Neural cell (in vitro differentiated cells): ENCODE measurements around the gene FLYWCH1. TPM values are rescaled to one million over a fixed set of nuclear protein-coding genes. Genes with fewer than 3 reads are reported as not detected.
"Not testable (repeated sequence)": the region's sequence is repeated elsewhere in the genome, so short reads cannot be mapped to it uniquely, and the experiment has no call there.

Experiments
- H2AFZ ChIP-seq: fragments of 200-600, 300-800 bp; sonication (generic), shearing (Covaris generic); 2 replicates; pipeline ENCODE4 v1.6.0; 2014; ENCODE audit warnings: low read depth, mild to moderate bottlenecking, antibody characterized with exemption, low read length, moderate library complexity
- H3F3A ChIP-seq: fragments of 200-600 bp; shearing (Covaris generic); 2 replicates; pipeline ENCODE4 v1.6.1; 2016; ENCODE audit warnings: mild to moderate bottlenecking, moderate library complexity, mixed read lengths, antibody characterized with exemption, low read length; ENCODE audit not compliant: insufficient read depth, poor library complexity, severe bottlenecking
- H3K27ac ChIP-seq: fragments of 200-600, 300-800 bp; sonication (generic), shearing (Covaris generic); 2 replicates; pipeline ENCODE4 v1.5.1; 2014; ENCODE audit warnings: mild to moderate bottlenecking, low read length, moderate library complexity
- H3K27me3 ChIP-seq: fragments of 300-800, 200-600 bp; sonication (generic), shearing (Covaris generic); 2 replicates; pipeline ENCODE4 v1.6.0; 2014; ENCODE audit warnings: mild to moderate bottlenecking, low read depth, low read length, moderate library complexity; ENCODE audit not compliant: insufficient read depth
- H3K36me3 ChIP-seq: fragments of 300-800, 200-600 bp; sonication (generic), shearing (Covaris generic); 2 replicates; pipeline ENCODE4 v1.5.1; 2014; ENCODE audit warnings: mild to moderate bottlenecking, antibody characterized with exemption, low read length, moderate library complexity; ENCODE audit not compliant: insufficient read depth
- H3K4me2 ChIP-seq: fragments of 300-800, 200-600 bp; sonication (generic), shearing (Covaris generic); 2 replicates; pipeline ENCODE4 v1.6.0; 2014; ENCODE audit warnings: mild to moderate bottlenecking, low read length
- H3K4me3 ChIP-seq: fragments of 300-800, 200-600 bp; sonication (generic), shearing (Covaris generic); 2 replicates; pipeline ENCODE4 v1.5.1; 2014; ENCODE audit warnings: mild to moderate bottlenecking, low read length, moderate library complexity
- H3K79me2 ChIP-seq: fragments of 200-600 bp; shearing (Covaris generic); replicated peaks from 2 replicates; pipeline ENCODE4 v1.6.0; 2014; ENCODE audit warnings: mild to moderate bottlenecking, low read length, moderate library complexity; ENCODE audit not compliant: insufficient read depth
- H3K9ac ChIP-seq: fragments of 300-800, 200-600 bp; sonication (generic), shearing (Covaris generic); 2 replicates; pipeline ENCODE4 v1.6.1; 2016; ENCODE audit warnings: mild to moderate bottlenecking, low read length, mixed read lengths
- H3K9me2 ChIP-seq: fragments of 200-600 bp; shearing (Covaris generic); 2 replicates; pipeline ENCODE4 v1.6.1; 2016; ENCODE audit warnings: mild to moderate bottlenecking, low read length, mixed read lengths; ENCODE audit not compliant: insufficient read depth
- H3K9me3 ChIP-seq: fragments of 200-600, 300-800 bp; sonication (generic), shearing (Covaris generic); 2 replicates; pipeline ENCODE4 v1.6.1; 2016; ENCODE audit warnings: mild to moderate bottlenecking, mixed run types, low read length, moderate library complexity, mixed read lengths
- H4K20me1 ChIP-seq: fragments of 200-600 bp; shearing (Covaris generic); 2 replicates; pipeline ENCODE4 v1.6.1; 2016; ENCODE audit warnings: mild to moderate bottlenecking, mixed run types; ENCODE audit not compliant: insufficient read depth
- EP300 ChIP-seq: fragments of 450-650 bp; conservative IDR thresholded peaks from 2 replicates; pipeline ENCODE4 v1.6.1; 2014; ENCODE audit warnings: antibody characterized with exemption, mild to moderate bottlenecking, moderate library complexity; ENCODE audit not compliant: poor library complexity, severe bottlenecking
- EZH2 ChIP-seq: fragments of 200-600, 300-800 bp; shearing (Covaris generic), sonication (generic); IDR thresholded peaks from 2 replicates; pipeline ENCODE4 v1.6.1; 2014; ENCODE audit warnings: antibody characterized with exemption, low read length, borderline replicate concordance, mild to moderate bottlenecking; ENCODE audit not compliant: insufficient read depth, poor library complexity, severe bottlenecking
- MXI1 ChIP-seq: fragments of 450-650 bp; conservative IDR thresholded peaks from 2 replicates; pipeline ENCODE4 v1.6.1; 2014; ENCODE audit warnings: antibody characterized with exemption, mild to moderate bottlenecking; ENCODE audit not compliant: poor library complexity, severe bottlenecking
- POLR2AphosphoS5 ChIP-seq: IDR thresholded peaks from 2 replicates; pipeline ENCODE4 v1.6.1; 2012
- RAD21 ChIP-seq: fragments of 450-650 bp; conservative IDR thresholded peaks from 2 replicates; pipeline ENCODE4 v1.6.1; 2014; ENCODE audit warnings: antibody characterized with exemption, mild to moderate bottlenecking, moderate library complexity
- SMC3 ChIP-seq: fragments of 450-650 bp; conservative IDR thresholded peaks from 2 replicates; pipeline ENCODE4 v1.6.1; 2014; ENCODE audit warnings: antibody characterized with exemption, mild to moderate bottlenecking, moderate library complexity; ENCODE audit not compliant: poor library complexity
- TAF1 ChIP-seq: IDR thresholded peaks from 2 replicates; pipeline ENCODE4 v1.6.1; 2012; ENCODE audit warnings: low read depth
- polyA plus RNA-seq: library from polyadenylated mRNA; depleted of rRNA; stranded (reverse); fragments of >200 nt; gene quantifications from 2 replicates; pipeline ENCODE4 v1.2.3, GENCODE V29; 2014
- TF ChIP-seq, protein P1 (sequence below): fragments of 450-650 bp; IDR thresholded peaks from 2 replicates; pipeline ENCODE4 v1.5.1; 2014; ENCODE audit warnings: antibody characterized with exemption, mild to moderate bottlenecking, moderate library complexity; ENCODE audit not compliant: poor library complexity, severe bottlenecking
- TF ChIP-seq, protein P2 (sequence below): IDR thresholded peaks from 2 replicates; pipeline ENCODE4 v1.6.1; 2012; ENCODE audit warnings: borderline replicate concordance

The FLYWCH1 gene
- polyA plus RNA-seq, 1 donor from 2014 or later = 33.0 TPM

DNA sequence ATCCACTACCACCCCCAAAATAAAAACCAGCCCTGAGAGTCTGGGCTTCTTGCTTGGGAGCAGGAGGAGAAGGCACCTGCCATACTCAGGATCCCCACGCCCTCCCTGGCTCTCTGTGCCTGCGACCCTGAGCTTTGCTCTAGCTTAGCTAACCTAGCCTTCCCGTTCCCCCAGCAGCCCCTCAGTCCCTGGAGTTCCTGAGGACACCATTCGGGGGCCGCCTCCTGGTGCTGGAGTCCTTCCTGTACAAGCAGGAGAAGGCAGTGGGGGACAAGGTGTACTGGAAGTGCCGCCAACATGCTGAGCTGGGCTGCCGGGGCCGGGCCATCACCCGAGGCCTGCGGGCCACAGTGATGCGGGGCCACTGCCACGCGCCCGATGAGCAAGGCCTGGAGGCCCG lies 18.5 kb downstream of the FLYWCH1 start:
- no peaks in the 10 kb centered on the region for H3K9me3 ChIP-seq
- H3K9me2 ChIP-seq = no peaks in the 10 kb centered on the region
- H3K27ac ChIP-seq = no peak overlapping the region
- no peak overlapping the region for H2AFZ ChIP-seq
- H3K36me3 ChIP-seq = no peaks in the 10 kb centered on the region
- no peaks in the 10 kb centered on the region for H3K27me3 ChIP-seq
- H3K4me2 ChIP-seq = no peak overlapping the region
- H4K20me1 ChIP-seq = no peaks in the 10 kb centered on the region
- H3K4me3 ChIP-seq = no peak overlapping the region
- no peaks in the 10 kb centered on the region for H3K79me2 ChIP-seq
- TF ChIP-seq MXI1 = no peak
- TF ChIP-seq, protein P1, sequence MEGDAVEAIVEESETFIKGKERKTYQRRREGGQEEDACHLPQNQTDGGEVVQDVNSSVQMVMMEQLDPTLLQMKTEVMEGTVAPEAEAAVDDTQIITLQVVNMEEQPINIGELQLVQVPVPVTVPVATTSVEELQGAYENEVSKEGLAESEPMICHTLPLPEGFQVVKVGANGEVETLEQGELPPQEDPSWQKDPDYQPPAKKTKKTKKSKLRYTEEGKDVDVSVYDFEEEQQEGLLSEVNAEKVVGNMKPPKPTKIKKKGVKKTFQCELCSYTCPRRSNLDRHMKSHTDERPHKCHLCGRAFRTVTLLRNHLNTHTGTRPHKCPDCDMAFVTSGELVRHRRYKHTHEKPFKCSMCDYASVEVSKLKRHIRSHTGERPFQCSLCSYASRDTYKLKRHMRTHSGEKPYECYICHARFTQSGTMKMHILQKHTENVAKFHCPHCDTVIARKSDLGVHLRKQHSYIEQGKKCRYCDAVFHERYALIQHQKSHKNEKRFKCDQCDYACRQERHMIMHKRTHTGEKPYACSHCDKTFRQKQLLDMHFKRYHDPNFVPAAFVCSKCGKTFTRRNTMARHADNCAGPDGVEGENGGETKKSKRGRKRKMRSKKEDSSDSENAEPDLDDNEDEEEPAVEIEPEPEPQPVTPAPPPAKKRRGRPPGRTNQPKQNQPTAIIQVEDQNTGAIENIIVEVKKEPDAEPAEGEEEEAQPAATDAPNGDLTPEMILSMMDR = no peak
- TF ChIP-seq, protein P2, sequence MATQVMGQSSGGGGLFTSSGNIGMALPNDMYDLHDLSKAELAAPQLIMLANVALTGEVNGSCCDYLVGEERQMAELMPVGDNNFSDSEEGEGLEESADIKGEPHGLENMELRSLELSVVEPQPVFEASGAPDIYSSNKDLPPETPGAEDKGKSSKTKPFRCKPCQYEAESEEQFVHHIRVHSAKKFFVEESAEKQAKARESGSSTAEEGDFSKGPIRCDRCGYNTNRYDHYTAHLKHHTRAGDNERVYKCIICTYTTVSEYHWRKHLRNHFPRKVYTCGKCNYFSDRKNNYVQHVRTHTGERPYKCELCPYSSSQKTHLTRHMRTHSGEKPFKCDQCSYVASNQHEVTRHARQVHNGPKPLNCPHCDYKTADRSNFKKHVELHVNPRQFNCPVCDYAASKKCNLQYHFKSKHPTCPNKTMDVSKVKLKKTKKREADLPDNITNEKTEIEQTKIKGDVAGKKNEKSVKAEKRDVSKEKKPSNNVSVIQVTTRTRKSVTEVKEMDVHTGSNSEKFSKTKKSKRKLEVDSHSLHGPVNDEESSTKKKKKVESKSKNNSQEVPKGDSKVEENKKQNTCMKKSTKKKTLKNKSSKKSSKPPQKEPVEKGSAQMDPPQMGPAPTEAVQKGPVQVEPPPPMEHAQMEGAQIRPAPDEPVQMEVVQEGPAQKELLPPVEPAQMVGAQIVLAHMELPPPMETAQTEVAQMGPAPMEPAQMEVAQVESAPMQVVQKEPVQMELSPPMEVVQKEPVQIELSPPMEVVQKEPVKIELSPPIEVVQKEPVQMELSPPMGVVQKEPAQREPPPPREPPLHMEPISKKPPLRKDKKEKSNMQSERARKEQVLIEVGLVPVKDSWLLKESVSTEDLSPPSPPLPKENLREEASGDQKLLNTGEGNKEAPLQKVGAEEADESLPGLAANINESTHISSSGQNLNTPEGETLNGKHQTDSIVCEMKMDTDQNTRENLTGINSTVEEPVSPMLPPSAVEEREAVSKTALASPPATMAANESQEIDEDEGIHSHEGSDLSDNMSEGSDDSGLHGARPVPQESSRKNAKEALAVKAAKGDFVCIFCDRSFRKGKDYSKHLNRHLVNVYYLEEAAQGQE = no peak
- TF ChIP-seq SMC3 = no peak
- no peak for TF ChIP-seq TAF1
- TF ChIP-seq RAD21 = no peak
- no peak for TF ChIP-seq EZH2
- no peak for TF ChIP-seq EP300
- no peak for TF ChIP-seq POLR2AphosphoS5
- no peaks in the 10 kb centered on the region for H3F3A ChIP-seq
- no peak overlapping the region for H3K9ac ChIP-seq

DNA sequence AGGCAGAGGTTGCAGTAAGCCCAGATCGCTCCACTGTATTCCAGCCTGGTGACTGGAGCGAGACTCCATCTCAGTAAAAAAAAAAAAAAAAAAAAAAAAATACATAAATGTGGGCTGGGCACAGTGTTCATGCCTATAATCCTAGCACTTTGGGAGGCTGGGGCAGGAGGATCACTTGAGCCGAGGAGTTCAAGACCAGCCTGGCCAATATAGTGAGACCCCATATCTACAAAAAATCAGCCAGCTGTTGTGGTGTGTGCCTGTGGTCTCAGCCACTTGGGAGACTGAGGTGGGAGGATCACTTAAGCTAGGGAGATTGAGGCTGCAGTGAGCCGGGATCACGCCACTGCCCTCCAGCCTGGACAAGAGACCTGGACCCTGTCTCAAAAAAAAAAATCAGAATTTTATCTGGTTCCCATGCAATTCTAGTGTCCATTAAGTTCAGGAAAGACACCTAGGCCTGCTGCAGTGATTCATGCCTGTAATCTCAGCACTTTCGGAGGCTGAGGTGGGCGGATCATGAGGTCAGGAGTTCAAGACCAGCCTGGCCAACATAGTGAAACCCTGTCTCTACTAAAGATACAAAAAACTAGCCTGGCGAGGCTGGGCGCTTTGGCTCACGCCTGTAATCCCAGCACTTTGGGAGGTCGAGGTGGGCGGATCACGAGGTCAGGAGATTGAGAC lies 19.6 kb downstream of the FLYWCH1 start:
- H3K9me2 ChIP-seq, H3K27me3 ChIP-seq, H3K4me3 ChIP-seq, H3F3A ChIP-seq, H3K4me2 ChIP-seq, H3K79me2 ChIP-seq, H3K9ac ChIP-seq, H3K9me3 ChIP-seq, H2AFZ ChIP-seq, H3K27ac ChIP-seq, H4K20me1 ChIP-seq, H3K36me3 ChIP-seq: not testable (repeated sequence)

DNA sequence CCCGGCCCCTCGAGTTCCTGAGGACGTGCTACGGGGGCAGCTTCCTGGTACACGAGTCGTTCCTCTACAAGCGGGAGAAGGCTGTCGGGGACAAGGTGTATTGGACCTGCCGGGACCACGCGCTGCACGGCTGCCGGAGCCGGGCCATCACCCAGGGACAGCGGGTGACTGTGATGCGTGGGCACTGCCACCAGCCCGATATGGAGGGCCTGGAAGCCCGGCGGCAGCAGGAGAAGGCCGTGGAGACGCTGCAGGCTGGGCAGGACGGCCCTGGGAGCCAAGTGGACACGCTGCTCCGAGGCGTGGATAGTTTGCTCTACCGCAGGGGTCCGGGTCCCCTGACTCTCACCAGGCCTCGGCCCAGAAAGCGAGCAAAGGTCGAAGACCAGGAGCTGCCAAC lies 21.4 kb downstream of the FLYWCH1 start:
- H3K9me3 ChIP-seq = no peaks in the 10 kb centered on the region
- H3K36me3 ChIP-seq = no peaks in the 10 kb centered on the region
- no peaks in the 10 kb centered on the region for H3K9me2 ChIP-seq
- no peaks in the 10 kb centered on the region for H3F3A ChIP-seq
- no peak overlapping the region for H3K4me3 ChIP-seq
- no peaks in the 10 kb centered on the region for H3K79me2 ChIP-seq
- no peaks in the 10 kb centered on the region for H4K20me1 ChIP-seq
- H3K27ac ChIP-seq = no peak overlapping the region
- H3K27me3 ChIP-seq = no peaks in the 10 kb centered on the region
- H3K4me2 ChIP-seq = no peak overlapping the region
- TF ChIP-seq, protein P1 = no peak
- TF ChIP-seq EP300 (no peak), EZH2 (no peak), MXI1 (no peak), POLR2AphosphoS5 (no peak), RAD21 (no peak), TAF1 (no peak), SMC3 (no peak)
- TF ChIP-seq, protein P2 = no peak
- no peak overlapping the region for H2AFZ ChIP-seq
- no peak overlapping the region for H3K9ac ChIP-seq
